NCI-H748 (cell line): Measurements from ENCODE around the gene TCF4.

Experiments used
- DNase-seq: peaks from one replicate; lab custom pipeline; 2025; ENCODE audit not compliant: unreplicated experiment; lab: John Stamatoyannopoulos, UW

Gene TCF4

DNA sequence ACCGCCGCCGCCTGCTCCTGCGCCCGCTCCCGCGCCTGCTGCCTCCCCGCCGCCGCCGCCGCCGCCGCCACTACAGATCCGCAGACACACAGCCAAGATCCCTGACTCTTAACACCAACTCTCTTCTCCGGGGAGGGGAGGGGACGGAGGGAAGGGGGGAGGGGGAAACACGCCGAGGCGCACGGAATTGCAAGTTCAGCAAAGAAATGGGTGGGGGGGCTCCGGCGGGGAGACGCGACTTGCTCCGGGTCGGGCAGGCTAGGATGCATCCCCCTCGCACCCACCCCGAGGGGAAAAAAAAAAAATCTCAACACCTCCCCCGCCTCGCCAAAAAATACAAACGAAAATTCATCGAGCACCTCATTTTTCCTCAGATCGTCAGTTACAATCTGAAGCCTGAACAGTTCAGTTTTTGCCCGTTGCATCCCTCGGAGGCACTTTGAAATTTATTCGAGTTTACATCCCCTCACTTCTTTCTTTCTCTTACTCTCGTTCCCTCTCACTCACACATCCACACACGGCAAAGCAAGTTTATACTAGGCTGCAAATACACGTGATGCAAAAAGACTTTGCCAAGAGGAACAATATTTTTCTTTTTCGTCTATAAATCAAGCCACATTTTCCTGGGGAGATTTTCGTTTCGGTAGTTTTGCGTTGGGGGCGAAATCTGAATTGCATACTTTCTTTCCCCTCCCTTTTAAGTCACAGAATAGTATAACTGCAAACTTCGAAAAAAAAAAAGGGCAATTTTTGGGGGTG, at the start of gene TCF4:
TCF4 (minus strand) TSS at position 82 of the 759 bp plus-strand sequence. CDS start 1,076 bp downstream, outside the sequence.
- peak; percentile 86 for DNase-seq

DNA sequence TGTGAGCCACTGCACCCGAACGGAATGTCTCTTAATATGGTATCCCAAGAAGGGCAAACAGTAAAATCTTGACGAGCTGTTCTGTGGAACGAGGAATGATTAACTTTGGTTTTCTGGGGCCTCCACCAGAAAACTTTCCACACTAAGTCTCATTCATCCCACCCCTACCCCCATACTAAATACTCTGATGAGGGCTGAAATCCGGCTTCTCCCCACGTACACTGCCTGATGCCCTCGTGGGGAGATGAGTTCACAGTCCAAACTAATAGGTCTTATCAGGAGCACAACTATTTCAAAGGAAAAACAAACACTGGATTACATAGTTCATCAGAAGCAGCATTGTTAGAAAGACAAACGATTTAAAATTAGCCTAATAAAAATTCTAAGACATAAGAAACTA, 49.2 kb upstream of the TCF4 start:
- DNase-seq: no peak

DNA sequence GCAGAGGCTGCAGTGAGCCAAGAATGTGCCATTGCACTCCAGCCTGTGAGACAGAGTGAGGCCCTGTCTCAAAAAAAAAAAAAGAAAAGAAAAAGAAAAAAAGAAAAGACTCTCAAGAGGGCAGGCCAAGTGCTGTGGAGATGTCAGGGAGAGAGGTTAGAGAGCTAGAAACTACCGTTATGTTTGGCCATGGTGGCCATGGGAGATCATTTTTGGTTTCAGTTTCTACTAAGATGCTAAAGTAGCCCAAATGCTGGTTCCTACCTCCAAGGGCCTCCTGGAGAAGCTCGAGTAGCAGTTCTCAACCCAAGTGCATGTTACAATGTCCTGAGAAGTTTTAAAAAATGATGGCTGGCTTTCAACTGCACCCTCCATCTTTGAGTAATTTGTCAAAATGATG, 47.4 kb upstream of the TCF4 start:
- no peak for DNase-seq

DNA sequence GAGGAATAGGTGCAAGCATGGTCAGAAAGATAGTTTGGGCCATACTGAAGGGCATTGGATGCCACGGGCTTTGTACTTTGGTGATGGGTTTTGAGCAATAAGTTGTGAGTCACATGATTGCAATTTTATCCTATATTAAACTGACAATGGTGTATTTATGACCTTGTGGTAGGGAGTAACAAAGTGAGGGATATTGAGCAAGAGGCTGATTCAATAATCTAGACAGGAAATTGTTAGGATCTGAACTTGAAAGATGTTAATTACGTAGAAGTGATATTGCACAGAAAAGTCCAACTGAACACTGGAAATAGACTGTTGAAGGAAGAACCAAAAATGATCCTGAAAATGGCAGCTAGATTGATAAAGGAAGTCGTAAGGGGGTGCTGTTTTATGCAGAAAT, 46.6 kb upstream of the TCF4 start:
- DNase-seq: no peak

DNA sequence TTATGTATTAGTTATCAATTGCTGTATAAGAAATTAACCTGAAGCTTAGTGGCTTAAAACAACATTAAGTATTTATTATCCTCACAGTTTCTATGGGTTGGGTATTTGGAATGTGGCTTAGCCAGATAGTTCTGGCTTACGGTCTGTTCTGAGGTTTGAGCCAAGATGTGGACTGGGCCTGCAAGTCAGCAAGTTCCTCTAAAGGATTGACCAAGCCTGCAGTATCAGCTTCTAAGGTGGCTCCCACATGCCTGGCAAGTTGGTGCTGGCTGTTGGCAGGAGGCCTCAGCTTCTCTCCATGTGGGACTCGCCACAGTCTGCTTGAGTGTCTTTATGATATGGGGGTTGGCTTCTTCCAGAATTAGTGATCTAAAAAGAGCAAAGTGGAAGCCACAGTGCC, 45.0 kb upstream of the TCF4 start:
- no peak for DNase-seq

DNA sequence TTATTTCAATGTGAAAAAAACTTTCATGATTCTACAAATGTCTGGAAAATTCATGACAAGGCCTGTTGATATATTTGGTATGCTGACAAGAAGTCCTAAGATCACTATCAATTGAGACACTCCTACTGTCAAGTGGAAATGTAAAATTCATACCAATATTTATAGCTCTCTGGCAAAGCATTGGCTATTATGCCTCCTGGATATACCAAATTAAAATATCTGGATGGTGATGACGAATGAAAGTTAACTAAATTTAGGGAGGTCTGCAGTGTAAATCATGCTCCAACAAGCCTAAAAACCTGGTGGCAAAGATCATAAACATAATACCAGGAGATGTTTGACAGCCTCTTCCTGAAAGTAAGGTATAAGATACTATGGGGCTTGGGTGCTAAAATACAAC, 41.1 kb upstream of the TCF4 start:
- no peak for DNase-seq

- no peak for DNase-seq
Observed at GRCh38 chr18:55627007-55627406, 39.0 kb upstream of the TCF4 start.

- DNase-seq: no peak
Observed at GRCh38 chr18:55625901-55626300, 37.9 kb upstream of the TCF4 start.

GRCh38 chr18:55623626-55624025, 35.6 kb upstream of the TCF4 start:
- DNase-seq: no peak

- DNase-seq: no peak
Observed at GRCh38 chr18:55610506-55610905, 22.5 kb upstream of the TCF4 start.

DNA sequence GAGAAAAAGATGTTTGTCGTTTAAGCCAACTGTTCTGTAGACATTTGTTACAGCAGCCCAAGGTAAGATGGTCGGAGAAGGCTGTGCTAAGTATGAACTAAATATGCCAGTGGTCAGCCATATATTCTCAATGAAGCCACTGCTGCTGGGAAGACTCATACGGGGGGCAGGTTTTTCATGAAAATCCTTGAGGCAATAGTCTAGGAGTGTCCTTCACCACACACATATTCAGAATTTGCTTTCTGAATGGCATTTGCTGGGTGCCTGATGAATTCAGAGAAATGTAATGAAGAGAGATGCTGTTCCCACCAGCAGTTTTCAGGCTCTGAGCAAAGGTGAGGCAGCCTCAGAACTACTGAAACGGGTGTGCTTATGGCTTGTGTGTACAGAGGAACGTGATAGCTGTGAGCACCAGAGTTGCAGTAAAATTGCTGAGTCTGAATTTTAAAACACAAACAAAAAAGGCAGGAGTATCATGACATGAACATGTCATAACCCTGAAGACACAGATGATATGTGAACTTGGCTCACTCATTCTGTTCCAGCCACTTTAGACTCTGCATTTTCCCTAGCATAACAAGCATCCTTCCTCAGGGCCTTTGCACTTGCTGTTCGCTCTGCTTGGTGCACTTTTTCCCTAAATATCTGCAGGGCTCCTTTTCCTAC, 21.3 kb upstream of the TCF4 start:
- no peak for DNase-seq

GRCh38 chr18:55608497-55608896, 20.5 kb upstream of the TCF4 start:
- no peak for DNase-seq

DNA sequence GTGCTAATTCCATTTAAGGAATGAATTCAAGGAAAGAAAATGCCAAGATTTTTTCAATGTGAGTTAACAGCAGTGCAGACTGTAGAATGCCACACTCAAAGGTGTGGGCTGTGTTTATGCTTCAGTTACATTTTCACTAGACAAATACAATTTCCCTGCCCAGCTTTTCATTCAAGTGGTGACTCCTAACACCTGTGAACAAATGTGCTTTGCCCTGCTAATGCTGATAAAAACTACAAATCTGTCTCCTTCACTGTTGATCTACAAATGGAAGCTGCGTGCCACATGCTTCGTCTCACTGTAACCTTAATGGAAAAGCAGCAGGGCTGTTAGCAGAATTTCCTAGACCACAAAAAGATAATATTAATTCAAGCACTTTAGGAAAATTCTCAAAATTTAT, 19.8 kb upstream of the TCF4 start:
- no peak for DNase-seq

GRCh38 chr18:55605733-55606338, 17.8 kb upstream of the TCF4 start:
- no peak for DNase-seq

DNA sequence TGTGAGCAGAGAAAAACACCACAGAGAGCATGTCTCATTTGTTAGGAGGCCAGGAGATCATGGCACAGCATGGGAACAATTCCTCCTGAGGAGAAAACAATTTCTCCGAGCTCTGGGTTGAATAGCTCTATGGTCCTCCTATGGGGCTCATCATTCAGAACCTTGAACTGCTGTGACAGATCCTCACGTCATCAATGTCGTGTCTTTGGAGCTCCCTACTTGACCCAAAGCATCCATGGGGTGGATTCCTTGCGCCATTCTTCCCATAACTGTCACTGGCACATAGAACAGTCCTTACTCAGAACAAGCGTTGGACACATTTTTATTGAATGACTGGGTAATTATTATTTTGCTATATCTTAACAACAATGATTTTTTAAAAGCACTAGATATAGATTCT, 15.8 kb upstream of the TCF4 start:
- no peak for DNase-seq

DNA sequence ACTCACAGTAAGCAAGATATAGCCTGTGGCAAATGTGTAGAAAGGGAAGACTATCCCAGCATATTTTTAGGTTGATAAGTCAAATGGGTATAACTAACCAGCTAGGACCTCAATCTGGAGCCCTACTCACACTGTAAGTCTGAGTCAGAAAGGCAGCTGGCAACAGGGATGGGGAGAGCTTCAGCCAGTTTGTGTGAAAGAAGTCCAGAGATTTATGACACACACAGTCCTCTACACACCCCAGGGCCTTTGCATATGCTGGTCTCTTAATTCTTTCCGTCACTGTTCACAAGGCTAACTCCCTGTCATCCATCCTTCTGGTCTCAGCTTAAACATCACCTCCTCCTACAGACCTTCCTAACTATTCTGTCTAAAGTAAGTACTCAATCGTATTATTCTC, 5.9 kb upstream of the TCF4 start:
- no peak for DNase-seq

GRCh38 chr18:55592572-55592971, 4.6 kb upstream of the TCF4 start:
- no peak for DNase-seq

GRCh38 chr18:55592106-55592505, 4.1 kb upstream of the TCF4 start:
- DNase-seq: no peak

GRCh38 chr18:55589625-55590291, 1.8 kb upstream of the TCF4 start:
- peak; percentile 99 for DNase-seq

DNA sequence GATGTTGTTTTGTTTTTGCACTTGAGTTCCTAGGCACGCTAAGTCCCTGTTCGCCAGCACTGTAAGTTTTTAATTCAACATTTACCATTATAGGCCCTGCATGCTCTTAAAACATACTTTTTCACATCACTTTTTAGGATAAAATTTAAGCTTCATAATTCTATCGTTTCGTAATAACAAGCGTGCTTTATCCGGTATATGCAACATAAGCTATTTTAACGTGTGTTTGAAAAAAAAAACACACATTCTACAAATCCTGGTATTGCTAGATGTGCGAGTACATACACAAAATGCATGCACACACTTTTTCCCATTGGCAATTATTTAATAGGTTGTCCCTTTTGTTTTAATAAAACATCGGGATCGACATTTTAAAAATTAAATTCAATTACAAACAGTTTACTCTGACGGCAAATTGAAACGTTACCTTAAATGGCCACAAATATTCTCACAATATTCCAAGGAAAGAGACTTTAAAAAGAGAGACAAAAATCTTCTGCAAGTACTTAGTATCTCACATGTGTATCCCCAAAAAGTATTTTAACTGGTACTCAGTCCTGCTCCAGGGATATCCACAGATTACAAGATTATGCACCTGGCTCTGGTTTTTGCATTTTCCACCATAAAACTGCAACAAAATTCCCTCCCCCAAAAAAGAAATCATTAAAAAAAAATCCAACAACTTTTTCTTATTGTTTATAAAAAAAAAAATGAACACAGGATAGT, 1.0 kb upstream of the TCF4 start:
- DNase-seq: peak; percentile 72
